Brain microvascular endothelial cell (primary cell): ENCODE data around the gene HDGF.

Source experiments
- DNase-seq: peaks from one replicate; pipeline ENCODE4 v3.0.0-alpha.2; 2020
- H3K27ac ChIP-seq: fragments of 250-450 bp; sonication (Bioruptor Pico); 2 replicates; pipeline ENCODE4 v1.5.1; 2020; ENCODE audit warnings: mild to moderate bottlenecking, moderate library complexity
- H3K27me3 ChIP-seq: fragments of 250-450 bp; sonication (Bioruptor Pico); replicated peaks from 2 replicates; pipeline ENCODE4 v1.5.1; 2020; ENCODE audit warnings: mild to moderate bottlenecking
- H3K36me3 ChIP-seq: fragments of 250-450 bp; sonication (Bioruptor Pico); replicated peaks from 2 replicates; pipeline ENCODE4 v1.5.1; 2020; ENCODE audit warnings: mild to moderate bottlenecking
- H3K4me3 ChIP-seq: 2 replicates; pipeline ENCODE4 v1.5.1; 2011; ENCODE audit warnings: low read depth, mild to moderate bottlenecking, control low read depth, low read length, moderate library complexity
- in situ Hi-C: cut with HindIII; loops from 2 replicates; pipeline ENCODE4 v1.10.0; 2017; ENCODE audit warnings: low sequenced_read_pairs, low pct_ligation_motif_present
- TF ChIP-seq, protein P1 (sequence below): IDR thresholded peaks from 2 replicates; pipeline ENCODE4 v1.5.1; 2011; ENCODE audit warnings: low read depth, mild to moderate bottlenecking, moderate library complexity, low read length, control low read depth, inconsistent platforms; ENCODE audit errors: missing control alignments

HDGF gene

DNA sequence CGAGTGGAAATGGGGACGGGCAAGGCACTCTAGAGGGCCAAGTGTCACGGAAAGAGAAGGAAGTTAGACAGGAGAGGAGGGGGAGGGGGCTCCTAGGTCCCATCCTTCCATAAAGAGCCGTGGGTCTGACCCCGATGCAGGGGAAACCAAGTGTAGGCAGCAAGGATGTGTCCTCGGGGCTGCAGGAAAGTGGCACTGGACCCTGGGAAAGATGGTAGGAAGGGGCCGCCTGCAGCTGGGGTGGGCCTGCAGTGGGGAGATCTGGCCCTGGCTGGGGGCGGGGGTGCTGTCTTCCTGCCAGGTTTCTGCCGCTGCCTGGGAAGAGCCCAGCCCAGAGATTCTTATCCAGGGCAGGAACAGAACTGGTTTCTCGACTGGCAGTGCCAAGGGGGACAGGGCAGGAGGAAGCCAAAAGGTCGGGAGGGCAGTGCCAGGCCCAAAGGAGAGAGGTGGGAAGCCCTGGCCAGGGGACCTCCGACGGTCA, 59.0 kb downstream of the HDGF start:
- no peak overlapping the region for H3K4me3 ChIP-seq
- H3K27me3 ChIP-seq: peaks cover 4% of the 10 kb centered on the region
- TF ChIP-seq, protein P1, sequence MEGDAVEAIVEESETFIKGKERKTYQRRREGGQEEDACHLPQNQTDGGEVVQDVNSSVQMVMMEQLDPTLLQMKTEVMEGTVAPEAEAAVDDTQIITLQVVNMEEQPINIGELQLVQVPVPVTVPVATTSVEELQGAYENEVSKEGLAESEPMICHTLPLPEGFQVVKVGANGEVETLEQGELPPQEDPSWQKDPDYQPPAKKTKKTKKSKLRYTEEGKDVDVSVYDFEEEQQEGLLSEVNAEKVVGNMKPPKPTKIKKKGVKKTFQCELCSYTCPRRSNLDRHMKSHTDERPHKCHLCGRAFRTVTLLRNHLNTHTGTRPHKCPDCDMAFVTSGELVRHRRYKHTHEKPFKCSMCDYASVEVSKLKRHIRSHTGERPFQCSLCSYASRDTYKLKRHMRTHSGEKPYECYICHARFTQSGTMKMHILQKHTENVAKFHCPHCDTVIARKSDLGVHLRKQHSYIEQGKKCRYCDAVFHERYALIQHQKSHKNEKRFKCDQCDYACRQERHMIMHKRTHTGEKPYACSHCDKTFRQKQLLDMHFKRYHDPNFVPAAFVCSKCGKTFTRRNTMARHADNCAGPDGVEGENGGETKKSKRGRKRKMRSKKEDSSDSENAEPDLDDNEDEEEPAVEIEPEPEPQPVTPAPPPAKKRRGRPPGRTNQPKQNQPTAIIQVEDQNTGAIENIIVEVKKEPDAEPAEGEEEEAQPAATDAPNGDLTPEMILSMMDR: no peak
- DNase-seq: no peak
- in situ Hi-C loops: no loop called here
- no peak overlapping the region for H3K27ac ChIP-seq
- H3K36me3 ChIP-seq: no peaks in the 10 kb centered on the region
